Placental epithelial cell (primary cell): ENCODE results near the gene TMTC3. TPM values are rescaled to one million over a fixed set of nuclear protein-coding genes. Genes with fewer than 3 reads are reported as not detected.

Experiments
- total RNA-seq: library from RNA; depleted of rRNA; stranded (reverse); fragments of >200 nt; gene quantifications from 2 replicates; pipeline ENCODE4 v1.2.3, GENCODE V29; 2012

Gene TMTC3
- total RNA-seq, result 27.5 and 104 TPM in 2 replicates

GRCh38 chr12:88141774-88142609 is at the start of gene TMTC3, which contains the start of gene CEP290:
TMTC3 (plus strand) TSS chr12:88142307; CDS start chr12:88148316, 6,009 bp downstream.
CEP290 (minus strand) TSS chr12:88142088; CDS start chr12:88141307, 781 bp downstream.

Other genes with a start within 250 kb of the TMTC3 start
- gene C12orf50, start 112.9 kb upstream of the TMTC3 start, total RNA-seq, result 0.39 TPM in 1 of 2 replicates, not detected in the other
- gene CEP290, start 219 bp upstream of the TMTC3 start, total RNA-seq, result 13.4 and 18.8 TPM in 2 replicates